Raji (cell line): ENCODE measurements around the gene SMIM41.

Experiments
- POLR2A ChIP-seq: IDR thresholded peaks from 2 replicates; pipeline ENCODE4 v1.6.1; 2011; ENCODE audit warnings: low read depth, low read length, control low read depth; ENCODE audit not compliant: insufficient read depth

The SMIM41 gene

GRCh38 chr12:52120951-52121823 lies 41.7 kb downstream of the SMIM41 start:
- TF ChIP-seq POLR2A = no peak

DNA sequence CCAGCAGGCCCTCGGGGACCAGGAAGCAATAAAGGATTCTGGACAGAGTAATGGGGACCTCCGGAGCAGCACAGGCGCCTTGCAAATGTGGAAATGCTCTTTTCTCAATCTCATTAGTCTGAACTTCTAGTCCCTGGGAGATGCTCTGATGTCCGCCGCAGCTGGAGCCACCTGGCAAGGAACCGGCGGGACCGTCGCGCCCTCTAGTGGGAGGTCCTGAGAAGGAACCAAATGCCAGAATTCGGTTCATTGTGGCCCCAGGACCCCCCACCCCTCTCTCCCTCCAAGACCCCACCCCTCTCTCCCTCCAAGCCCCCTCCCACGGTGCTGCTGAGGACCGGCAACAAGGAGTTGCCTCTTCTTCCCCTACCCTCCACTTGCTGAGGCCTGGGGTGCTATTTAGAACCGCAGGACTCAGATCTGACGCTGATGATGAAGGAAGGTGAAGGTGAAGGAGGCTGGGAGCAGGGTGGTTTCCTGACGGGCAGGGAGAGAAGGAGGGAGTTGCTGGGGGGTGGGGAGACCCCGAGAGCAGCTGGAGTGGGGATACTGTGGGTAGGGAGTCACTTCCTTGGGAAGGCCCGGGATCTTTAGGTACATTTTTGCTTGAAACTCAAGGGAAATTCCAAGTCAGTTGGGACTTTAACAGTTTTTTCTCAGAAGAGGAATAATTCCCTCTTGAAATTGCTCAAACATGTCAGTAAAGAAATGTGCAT lies 42.5 kb downstream of the SMIM41 start:
- no peak for TF ChIP-seq POLR2A

- no peak for TF ChIP-seq POLR2A
Observed at GRCh38 chr12:52122540-52122871, 43.0 kb downstream of the SMIM41 start.

GRCh38 chr12:52122904-52123303 lies 43.4 kb downstream of the SMIM41 start:
- TF ChIP-seq POLR2A = no peak

DNA sequence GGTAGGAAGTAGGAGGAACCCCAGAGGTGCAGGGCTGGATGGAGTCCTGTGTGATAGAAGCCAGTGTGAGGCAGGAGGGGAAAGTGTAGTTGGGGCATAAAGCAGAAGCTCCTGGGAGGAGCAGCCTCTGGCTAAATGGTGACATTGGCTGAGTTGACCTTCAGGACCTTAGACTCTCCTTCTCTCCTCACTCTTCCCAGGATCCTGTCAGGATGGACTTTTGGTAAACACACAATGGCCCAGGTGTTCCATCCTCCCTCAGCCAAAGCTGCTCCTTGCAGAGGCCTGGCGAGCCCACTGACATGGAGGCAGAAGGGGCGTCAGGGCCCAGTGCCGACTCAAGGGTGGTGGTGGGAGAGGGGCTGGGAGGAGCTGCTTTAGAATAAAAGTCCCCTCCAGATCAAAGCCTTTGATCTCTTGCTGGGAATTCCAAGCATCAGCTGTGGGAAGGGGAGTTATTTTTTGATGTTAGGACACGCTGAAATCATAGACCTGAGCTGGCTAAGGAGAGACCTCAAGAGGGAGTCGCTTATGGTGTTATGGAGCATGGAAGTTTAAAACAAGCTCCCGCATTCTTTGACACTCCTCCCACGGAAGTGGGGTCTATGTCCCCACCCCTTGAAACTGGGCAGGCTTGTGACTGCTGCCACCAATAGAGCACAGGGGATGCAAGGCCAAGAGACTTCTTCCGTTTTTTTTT lies 44.1 kb downstream of the SMIM41 start:
- no peak for TF ChIP-seq POLR2A

GRCh38 chr12:52125476-52125900 lies 46.0 kb downstream of the SMIM41 start:
- no peak for TF ChIP-seq POLR2A

GRCh38 chr12:52126050-52126604 lies 46.6 kb downstream of the SMIM41 start:
- no peak for TF ChIP-seq POLR2A

DNA sequence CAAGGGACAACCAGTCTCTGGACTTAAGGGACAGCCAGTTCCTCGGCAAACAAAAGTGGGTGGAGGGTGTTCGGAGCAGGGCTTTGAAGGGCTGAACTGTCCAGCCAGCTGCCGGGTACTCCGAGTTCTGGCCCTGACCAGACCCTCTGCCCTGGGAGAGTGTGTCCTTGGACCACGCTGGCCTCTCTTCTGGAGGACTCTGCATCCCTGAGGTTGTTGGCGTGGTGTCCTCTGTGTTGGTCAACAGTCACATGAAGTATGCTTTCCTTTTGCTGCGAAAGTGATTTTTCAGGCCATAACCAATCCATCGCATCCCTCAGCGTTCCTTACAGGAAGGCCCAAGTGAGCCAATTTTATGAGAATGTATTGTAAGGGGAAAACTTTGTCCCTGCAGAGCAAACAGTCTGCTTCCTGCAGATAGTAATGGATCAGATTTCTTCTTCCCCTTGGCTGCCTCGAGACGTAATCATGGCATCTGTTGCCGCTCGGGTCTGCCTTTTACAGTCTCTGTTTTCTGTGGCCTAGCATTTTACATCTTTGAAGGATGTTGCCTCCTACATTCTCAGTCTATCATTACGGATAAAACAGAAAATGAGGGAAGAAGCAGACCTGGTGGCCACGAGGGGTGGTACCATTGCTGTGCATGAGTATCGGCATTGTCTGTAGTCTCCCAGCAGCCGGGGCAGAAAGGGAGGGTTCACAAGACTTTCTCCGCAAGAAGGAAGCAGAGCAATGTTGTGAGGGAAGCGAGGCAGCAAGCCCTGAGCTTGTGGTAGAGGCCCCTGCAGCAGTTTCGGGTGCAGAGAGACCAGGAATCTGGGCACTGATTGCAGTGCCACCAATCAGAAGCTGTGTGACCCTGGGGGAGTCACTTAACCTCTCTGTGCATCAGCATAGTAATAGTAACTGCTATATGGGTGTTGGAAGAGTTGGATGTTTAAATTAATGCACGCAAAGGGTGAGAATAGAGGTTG lies 47.4 kb downstream of the SMIM41 start:
- no peak for TF ChIP-seq POLR2A

DNA sequence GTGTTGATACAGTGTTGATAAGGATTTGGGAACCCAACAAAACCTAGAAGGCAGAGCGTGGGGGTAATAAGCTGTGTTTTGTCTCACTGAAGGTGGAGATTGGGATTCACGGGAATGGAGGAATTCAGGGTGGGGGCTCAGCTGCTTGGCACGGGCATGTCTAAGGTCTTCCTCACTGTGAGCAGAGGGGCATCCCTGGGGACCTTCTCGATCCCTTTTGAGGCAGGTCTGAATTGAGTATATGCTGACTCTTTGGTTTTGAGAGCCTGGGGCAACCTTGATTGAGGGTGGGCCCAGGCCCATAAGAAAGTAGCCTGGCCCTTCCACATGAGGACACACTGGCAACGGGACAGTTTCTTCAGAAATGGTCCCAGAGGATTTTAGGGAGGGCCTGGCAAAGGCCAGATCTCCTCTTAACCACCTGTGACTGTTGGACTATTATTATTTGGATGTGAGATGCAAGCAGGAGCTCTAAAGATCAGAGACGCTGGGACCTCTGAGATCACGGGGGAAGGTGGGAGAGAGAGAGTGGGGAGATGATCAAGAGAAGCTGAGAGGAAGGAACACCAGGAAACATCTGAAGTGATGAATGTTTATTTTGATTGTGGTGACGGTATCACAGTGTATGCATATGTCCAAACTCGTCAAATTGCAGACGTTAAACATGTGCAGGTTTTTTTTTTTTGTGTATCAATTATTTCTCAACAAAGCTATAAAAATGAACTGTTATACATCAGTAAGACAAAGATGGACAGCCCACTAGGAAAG lies 48.4 kb downstream of the SMIM41 start:
- no peak for TF ChIP-seq POLR2A

- TF ChIP-seq POLR2A = no peak
Observed at GRCh38 chr12:52130711-52131110, 51.2 kb downstream of the SMIM41 start.

DNA sequence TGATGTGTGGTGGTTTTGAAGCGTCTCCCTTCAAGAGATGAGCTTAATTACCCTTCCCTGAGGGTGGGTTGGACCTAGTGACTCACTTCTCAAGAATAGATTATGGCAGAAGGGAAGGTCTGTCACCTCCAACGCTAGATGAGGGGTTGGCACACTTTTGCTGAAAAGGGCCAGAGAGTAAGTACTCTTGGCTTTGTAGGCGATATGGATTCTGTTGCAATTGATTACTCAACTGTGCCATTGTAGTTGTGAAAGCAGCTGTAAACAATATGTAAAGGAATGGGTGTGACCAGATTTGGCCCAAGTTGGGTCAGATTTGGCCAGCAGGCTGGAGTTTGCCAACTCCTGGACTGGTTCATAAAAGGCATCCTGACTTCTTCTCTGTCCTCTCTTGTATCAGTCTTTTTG lies 53.3 kb downstream of the SMIM41 start:
- no peak for TF ChIP-seq POLR2A

GRCh38 chr12:52137746-52138145 lies 58.2 kb downstream of the SMIM41 start:
- no peak for TF ChIP-seq POLR2A

DNA sequence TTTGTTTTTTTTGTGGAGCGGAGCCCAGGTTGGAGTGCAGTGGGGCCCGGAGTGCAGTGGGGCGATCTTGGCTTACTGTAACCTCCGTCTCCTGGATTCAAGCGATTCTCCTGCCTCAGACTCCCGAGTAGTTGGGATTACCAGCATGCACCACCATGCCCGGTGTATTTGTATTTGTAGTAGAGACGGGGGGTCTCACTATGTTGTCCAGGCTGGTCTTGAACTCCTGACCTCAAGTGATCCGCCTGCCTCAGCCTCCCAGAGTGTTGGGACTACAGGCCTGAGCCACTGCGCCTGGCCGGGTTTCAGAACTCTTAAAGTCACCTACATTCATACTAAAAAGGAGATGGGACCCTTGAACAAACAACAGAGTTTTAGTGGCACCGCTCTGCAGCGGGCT lies 59.6 kb downstream of the SMIM41 start:
- no peak for TF ChIP-seq POLR2A
